Measurements from ENCODE around the gene DMRTC1.
"Not testable (repeated sequence)": the region's sequence is repeated elsewhere in the genome, so short reads cannot be mapped to it uniquely, and the experiment has no call there.

The DMRTC1 gene

DNA sequence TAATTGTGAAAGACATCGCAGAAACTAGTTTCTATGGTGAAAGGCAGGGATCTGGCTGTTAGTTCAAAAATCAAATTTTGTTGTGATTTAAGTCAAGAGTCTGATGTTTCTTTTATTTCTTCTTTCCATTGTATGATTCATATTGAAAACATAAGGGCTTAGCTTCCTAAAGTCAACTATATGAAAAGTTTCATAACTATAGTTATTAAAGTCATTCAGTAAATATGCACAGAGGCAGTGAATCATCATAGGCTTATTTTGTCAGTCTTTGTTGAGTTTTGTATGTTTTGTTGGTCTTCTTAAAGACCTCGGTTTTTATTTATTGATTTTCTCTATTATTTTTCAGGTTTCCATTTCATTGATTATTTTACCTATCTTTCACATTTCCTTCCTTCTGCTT is 60.7 kb downstream of the DMRTC1 start:
- not testable (repeated sequence) for H3K9me2 ChIP-seq (replicated peaks; ENCODE audit: low read depth, low read length); H3K4me1 ChIP-seq (ENCODE audit: insufficient read depth, low read length, poor library complexity, severe bottlenecking); H4K20me1 ChIP-seq (ENCODE audit: insufficient read depth, low read length, poor library complexity, severe bottlenecking); H3K36me3 ChIP-seq (ENCODE audit: insufficient read depth, low read length); H3K4me3 ChIP-seq (ENCODE audit: low read length, poor library complexity, severe bottlenecking); H3K4me2 ChIP-seq (ENCODE audit: low read depth, low read length, poor library complexity, severe bottlenecking); H3K27me3 ChIP-seq (ENCODE audit: insufficient read depth, low read length, poor library complexity, severe bottlenecking); H3K9me3 ChIP-seq (ENCODE audit: insufficient read depth, low read depth, low read length); H3K9ac ChIP-seq (ENCODE audit: low read depth, low read length, poor library complexity, severe bottlenecking); H3F3A ChIP-seq (ENCODE audit: low read depth); H2AFZ ChIP-seq (ENCODE audit: low read length); H3K79me2 ChIP-seq (ENCODE audit: insufficient read depth, low read length)

DNA sequence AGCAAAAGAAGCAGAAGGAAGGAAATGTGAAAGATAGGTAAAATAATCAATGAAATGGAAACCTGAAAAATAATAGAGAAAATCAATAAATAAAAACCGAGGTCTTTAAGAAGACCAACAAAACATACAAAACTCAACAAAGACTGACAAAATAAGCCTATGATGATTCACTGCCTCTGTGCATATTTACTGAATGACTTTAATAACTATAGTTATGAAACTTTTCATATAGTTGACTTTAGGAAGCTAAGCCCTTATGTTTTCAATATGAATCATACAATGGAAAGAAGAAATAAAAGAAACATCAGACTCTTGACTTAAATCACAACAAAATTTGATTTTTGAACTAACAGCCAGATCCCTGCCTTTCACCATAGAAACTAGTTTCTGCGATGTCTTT is 106.1 kb downstream of the DMRTC1 start:
- not testable (repeated sequence) for H3K4me2 ChIP-seq (ENCODE audit: low read depth, low read length, poor library complexity, severe bottlenecking); H3K36me3 ChIP-seq (ENCODE audit: insufficient read depth, low read length); H3K4me3 ChIP-seq (ENCODE audit: low read length, poor library complexity, severe bottlenecking); H3K9me3 ChIP-seq (ENCODE audit: insufficient read depth, low read depth, low read length); H3F3A ChIP-seq (ENCODE audit: low read depth); H3K27me3 ChIP-seq (ENCODE audit: insufficient read depth, low read length, poor library complexity, severe bottlenecking); H3K9ac ChIP-seq (ENCODE audit: low read depth, low read length, poor library complexity, severe bottlenecking); H4K20me1 ChIP-seq (ENCODE audit: insufficient read depth, low read length, poor library complexity, severe bottlenecking); H3K79me2 ChIP-seq (ENCODE audit: insufficient read depth, low read length); H3K4me1 ChIP-seq (ENCODE audit: insufficient read depth, low read length, poor library complexity, severe bottlenecking); H3K9me2 ChIP-seq (replicated peaks; ENCODE audit: low read depth, low read length); H2AFZ ChIP-seq (ENCODE audit: low read length)

DNA sequence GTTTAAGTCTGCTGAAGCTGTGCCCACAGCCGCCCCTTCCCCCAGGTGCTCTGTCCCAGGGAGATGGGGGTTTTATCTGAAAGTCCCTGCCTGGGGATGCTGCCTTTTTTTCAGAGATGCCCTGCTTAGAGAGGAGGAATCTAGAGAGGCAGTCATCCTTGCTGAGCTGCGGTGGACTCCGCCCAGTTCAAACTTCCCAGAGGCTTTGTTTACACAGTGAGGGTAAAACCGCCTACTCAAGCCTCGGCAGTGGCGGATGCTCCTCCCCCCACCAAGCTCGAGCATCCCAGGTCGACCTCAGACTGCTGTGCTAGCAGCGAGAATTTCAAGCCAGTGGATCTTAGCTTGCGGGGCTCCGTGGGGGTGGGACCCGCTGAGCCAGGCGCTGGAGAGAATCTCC is 112.9 kb downstream of the DMRTC1 start:
- H3K9ac ChIP-seq (ENCODE audit: low read depth, low read length, poor library complexity, severe bottlenecking); H3K27me3 ChIP-seq (ENCODE audit: insufficient read depth, low read length, poor library complexity, severe bottlenecking); H3K4me2 ChIP-seq (ENCODE audit: low read depth, low read length, poor library complexity, severe bottlenecking); H3K4me1 ChIP-seq (ENCODE audit: insufficient read depth, low read length, poor library complexity, severe bottlenecking); H3K9me2 ChIP-seq (replicated peaks; ENCODE audit: low read depth, low read length); H3F3A ChIP-seq (ENCODE audit: low read depth); H3K4me3 ChIP-seq (ENCODE audit: low read length, poor library complexity, severe bottlenecking); H3K79me2 ChIP-seq (ENCODE audit: insufficient read depth, low read length); H3K9me3 ChIP-seq (ENCODE audit: insufficient read depth, low read depth, low read length); H3K36me3 ChIP-seq (ENCODE audit: insufficient read depth, low read length); H2AFZ ChIP-seq (ENCODE audit: low read length); H4K20me1 ChIP-seq (ENCODE audit: insufficient read depth, low read length, poor library complexity, severe bottlenecking): not testable (repeated sequence)

Measured in Loucy (cell line).